Colon (tissue), 2 donors: ENCODE results near the gene MITF.

Experiments
- FAIRE-seq: peaks from 2 replicates; lab custom pipeline; 2012; peaks lifted over from hg19 to GRCh38; lab: Jason Lieb, UNC
- donor health status: control.
- donor health status: control.

MITF gene

GRCh38 chr3:69725994-69726571 is 13.2 kb upstream of the MITF start:
- FAIRE-seq, result no peak

GRCh38 chr3:69729147-69729919 is 9.9 kb upstream of the MITF start:
- peak; percentile 21 for FAIRE-seq

DNA sequence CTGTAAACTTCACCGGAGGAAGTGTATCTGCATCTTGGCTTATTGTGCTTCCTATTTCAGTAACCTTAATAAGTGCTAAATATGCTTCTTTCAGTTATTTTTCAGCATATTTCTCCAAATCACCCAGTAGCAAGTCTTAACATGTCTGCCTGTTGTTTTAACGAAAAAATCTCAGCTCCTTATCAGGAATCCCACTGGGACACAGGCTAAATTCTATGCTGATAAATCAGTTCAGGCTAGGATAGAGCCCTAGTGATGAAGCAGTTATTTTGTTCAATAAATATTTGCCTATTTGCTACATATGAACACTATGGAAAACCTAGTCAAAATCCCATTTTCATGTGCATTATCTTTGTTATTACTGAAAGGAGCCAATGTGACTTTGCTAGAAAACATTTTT is 8.2 kb upstream of the MITF start:
- no peak for FAIRE-seq

- FAIRE-seq, result no peak
These were observed 3.4 kb upstream of the MITF start for GRCh38 chr3:69735893-69736292.

DNA sequence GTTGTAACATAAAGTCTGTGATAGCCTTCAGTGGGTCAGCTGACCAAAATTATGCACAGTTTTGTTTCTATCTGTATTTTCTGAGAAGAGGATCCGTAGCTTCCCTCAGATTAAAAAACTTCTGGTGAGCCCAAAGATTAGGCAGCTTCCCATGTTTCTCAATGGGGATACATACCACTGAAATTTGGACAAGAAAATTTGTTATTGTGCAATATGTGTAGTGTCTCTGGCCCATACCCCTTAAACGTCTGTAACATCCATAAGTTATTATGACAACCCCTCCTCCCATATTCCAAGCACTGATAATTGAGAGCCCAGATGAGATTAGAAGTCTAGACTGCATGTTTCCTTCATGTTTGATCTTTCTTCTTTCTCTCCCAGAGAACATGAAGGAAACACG is 1.9 kb upstream of the MITF start:
- no peak for FAIRE-seq

GRCh38 chr3:69738315-69738714 is 949 bp upstream of the MITF start:
- FAIRE-seq, result no peak

- no peak for FAIRE-seq
These were observed 433 bp upstream of the MITF start for GRCh38 chr3:69738859-69739203.

DNA sequence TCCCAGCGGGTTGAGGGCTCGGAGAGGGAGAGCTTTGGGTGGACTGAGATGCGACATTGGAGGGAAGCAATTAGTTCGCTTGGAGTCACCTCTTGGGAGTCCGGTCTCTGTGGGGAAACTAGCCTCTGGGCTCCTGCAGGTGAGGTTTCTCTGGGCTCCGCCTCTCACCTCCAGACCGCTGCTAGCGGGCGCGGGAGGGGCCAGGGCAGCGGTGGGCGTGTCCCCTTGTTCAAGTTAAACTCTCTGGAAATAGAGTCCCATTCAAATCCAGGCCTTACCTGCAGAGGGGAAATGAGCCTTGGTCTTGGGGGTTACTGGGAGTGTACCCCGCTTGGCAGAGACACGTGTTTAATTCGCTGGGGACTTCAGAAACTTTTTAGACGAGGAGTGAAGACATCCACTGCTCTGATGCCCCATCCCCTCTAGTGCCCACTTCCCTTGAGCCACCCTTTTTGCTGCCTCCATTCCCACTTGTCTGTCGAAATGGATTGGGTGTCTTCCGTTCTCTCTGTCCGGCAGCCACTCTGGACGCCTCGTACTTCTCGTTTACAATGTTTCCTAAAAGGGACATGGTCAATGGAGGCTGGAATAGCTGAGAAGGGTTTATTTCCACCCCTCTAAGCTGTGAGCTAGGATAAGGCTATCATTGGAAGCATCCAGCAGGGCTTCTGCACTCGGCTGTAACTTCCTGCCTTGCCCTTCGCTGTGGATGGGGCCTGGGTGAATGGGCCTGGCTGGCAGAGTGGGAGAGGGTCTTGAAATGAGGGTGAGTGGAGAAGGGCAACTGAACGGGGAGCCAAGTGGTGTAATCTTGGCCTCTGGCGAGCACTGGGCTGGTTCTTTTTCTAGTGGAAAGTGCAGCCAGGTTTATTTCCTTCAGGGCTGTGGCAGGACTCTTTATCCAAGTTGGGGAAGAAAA is 1.1 kb downstream of the MITF start:
- no peak for FAIRE-seq

GRCh38 chr3:69741032-69741767 is 1.9 kb downstream of the MITF start:
- FAIRE-seq, result no peak

DNA sequence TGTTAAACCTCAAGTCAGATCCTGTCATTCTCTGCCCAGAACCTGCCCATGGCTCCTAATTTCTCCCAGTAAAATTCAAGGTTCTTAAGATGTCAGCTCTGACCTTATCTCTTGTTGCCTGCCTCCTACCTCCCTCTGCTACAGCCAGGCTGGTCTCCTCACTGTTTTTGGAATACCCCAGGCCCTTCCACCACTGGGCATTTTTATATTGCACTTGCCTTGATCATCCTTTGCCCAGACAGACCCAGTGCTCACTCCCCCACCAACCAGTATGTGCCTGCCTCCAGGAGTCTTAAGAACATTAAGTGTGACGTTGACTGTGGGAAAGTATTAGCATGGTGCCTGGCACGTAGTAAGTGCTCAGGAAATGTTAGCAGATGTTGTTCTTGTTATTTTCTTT is 3.1 kb downstream of the MITF start:
- no peak for FAIRE-seq

DNA sequence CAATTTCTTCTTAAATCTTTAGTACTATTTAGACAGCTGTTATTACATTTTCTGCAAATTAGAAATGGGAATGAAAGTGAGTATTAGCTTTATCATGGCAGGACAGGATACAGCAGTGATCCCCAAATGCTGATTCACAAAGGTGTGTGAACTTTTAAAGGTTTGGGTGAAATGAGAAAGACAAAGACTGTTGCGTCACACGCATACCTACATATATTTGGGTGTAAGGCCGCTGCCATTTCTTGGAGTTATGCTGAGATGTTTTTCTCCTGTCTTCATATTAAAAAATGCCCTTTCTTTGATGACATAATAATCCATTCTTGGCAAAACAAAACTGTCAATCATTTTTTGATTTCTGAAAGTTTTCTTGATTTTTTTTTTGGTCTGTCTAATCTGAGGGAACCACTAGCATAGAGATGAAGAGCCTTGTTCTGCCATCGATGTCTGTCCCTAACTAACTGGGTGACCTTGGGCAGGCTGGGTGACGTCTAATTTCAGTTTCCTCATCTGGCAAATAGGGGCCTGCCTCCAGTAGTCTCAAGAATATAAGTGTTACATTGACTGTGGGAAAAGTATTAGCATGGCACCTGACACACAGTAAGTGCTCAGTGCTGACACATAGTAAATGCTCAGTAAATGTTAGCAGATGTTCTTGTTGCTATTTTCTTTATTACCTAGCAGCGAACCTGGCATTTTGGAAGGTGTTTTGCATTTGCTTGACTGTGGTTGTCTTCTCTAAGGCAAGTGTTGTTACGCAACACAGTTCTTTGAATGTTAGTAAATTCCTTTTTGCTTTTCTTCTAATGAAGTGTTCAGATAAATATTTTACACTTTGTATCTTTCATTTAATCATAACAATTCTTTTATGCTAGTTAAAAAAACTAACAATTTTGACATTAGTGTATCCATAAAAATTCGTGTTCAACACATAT is 5.0 kb downstream of the MITF start:
- FAIRE-seq, result no peak

DNA sequence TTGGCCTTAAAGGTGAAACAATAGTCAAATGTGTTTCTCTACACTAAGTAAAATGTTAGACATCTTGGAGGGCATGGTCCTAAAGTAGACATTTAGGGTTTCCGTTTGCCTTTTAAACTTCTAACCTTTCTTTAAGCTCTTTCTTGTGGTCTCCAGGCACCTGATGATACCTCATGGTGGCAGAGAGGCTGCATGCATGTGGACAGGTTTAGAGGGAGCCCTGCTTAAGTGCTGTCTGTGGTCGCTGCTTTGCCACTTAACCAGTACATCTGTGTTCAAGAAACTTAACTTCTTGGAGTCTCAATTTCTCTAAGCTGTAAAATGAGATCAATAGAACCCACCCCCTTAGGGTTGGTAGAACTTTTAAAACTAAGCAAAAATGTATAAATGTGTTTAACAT is 6.2 kb downstream of the MITF start:
- no peak for FAIRE-seq

- no peak for FAIRE-seq
These were observed 6.9 kb downstream of the MITF start for GRCh38 chr3:69746119-69746518.

GRCh38 chr3:69747511-69748258 is 8.4 kb downstream of the MITF start:
- no peak for FAIRE-seq

GRCh38 chr3:69748503-69748902 is 9.2 kb downstream of the MITF start:
- no peak for FAIRE-seq

GRCh38 chr3:69749461-69749860 is 10.2 kb downstream of the MITF start:
- no peak for FAIRE-seq

- no peak for FAIRE-seq
These were observed 11.3 kb downstream of the MITF start for GRCh38 chr3:69750549-69750948.

- FAIRE-seq, result no peak
These were observed 11.8 kb downstream of the MITF start for GRCh38 chr3:69751074-69751476.

DNA sequence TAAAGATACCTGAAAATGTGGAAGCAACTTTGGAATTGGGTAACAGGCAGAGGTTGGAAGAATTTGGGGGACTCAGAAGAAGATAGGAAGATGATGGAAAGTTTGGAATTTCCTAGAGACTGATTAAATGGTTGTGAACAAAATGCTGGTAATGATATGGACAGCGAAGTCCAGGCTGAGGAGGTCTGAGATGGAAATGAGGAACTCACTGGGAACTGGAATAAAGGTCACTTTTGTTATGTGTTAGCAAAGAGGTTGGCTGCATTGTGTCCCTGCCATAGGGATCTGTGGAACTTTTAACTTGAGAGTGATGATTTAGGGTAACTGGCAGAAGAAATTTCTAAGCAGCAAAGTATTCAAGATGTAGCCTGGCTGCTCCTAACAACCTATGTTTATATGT is 13.0 kb downstream of the MITF start:
- FAIRE-seq, result no peak

DNA sequence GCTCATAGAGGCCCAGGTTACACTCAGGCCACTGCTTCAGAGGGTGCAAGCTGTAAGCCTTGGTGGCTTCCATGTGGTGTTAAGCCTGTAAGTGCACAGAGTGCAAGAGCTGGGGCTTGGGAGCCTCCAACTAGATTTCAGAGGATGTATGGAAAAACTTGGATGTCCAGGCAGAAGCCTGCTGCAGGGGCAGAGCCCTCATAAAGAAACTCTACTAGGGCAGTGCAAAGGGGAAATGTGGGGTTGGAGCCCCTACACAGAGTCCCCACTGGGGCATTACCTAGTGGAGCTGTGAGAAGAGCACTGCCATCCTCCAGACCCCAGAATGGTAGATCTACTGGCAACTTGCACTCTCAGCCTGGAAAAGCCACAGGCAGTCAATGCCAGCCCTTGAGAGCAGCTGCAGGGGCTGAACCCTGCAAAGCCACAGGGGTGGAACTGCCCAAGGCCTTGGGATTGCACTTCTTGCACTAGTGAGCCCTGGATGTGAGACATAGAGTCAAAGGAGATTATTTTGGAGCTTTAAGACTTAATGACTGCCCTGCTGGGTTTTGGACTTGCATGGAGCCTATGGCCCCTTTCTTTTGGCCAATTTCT is 14.0 kb downstream of the MITF start:
- no peak for FAIRE-seq
